C1 segment of cervical spinal cord (tissue), 14 donors: Measurements from ENCODE around the gene DUSP22.
"Not testable (repeated sequence)": the region's sequence is repeated elsewhere in the genome, so short reads cannot be mapped to it uniquely, and the experiment has no call there.

Experiments
- DNase-seq, 14 donors: peaks; one replicate each; lab custom pipeline; 2025; lab: John Stamatoyannopoulos, UW

DUSP22 gene

GRCh38 chr6:291697-292505 lies at the start of gene DUSP22:
Gene DUSP22, plus strand, starts transcription at chr6:292487. Its CDS starts 53 bp downstream, at chr6:292540.
- DNase-seq = no peak

- DNase-seq = no peak
These were observed 45.9 kb upstream of the DUSP22 start for GRCh38 chr6:246352-246751.

- no peak for DNase-seq
These were observed 44.9 kb upstream of the DUSP22 start for GRCh38 chr6:247351-247750.

- DNase-seq = not testable (repeated sequence)
These were observed 44.2 kb upstream of the DUSP22 start for GRCh38 chr6:248046-248445.

- no peak for DNase-seq
These were observed 41.6 kb upstream of the DUSP22 start for GRCh38 chr6:250676-251075.

GRCh38 chr6:251920-252319 lies 40.4 kb upstream of the DUSP22 start:
- no peak for DNase-seq

- DNase-seq = no peak
These were observed 39.3 kb upstream of the DUSP22 start for GRCh38 chr6:252775-253535.

- DNase-seq = no peak
These were observed 38.3 kb upstream of the DUSP22 start for GRCh38 chr6:254016-254415.

- no peak for DNase-seq
These were observed 37.1 kb upstream of the DUSP22 start for GRCh38 chr6:255041-255750.

- no peak for DNase-seq
These were observed 36.6 kb upstream of the DUSP22 start for GRCh38 chr6:255751-256083.

GRCh38 chr6:256169-256568 lies 36.1 kb upstream of the DUSP22 start:
- DNase-seq = no peak

GRCh38 chr6:257031-257725 lies 35.1 kb upstream of the DUSP22 start:
- DNase-seq = no peak

- DNase-seq = no peak
These were observed 34.5 kb upstream of the DUSP22 start for GRCh38 chr6:257774-258173.

- DNase-seq = no peak
These were observed 33.0 kb upstream of the DUSP22 start for GRCh38 chr6:259316-259715.

- DNase-seq = no peak
These were observed 32.3 kb upstream of the DUSP22 start for GRCh38 chr6:259901-260508.

- no peak for DNase-seq
These were observed 27.7 kb upstream of the DUSP22 start for GRCh38 chr6:264626-265025.

- DNase-seq = no peak
These were observed 23.8 kb upstream of the DUSP22 start for GRCh38 chr6:268394-268935.

GRCh38 chr6:273551-274058 lies 18.7 kb upstream of the DUSP22 start:
- no peak for DNase-seq

- no peak for DNase-seq
These were observed 14.5 kb upstream of the DUSP22 start for GRCh38 chr6:277746-278145.

GRCh38 chr6:278494-278893 lies 13.8 kb upstream of the DUSP22 start:
- DNase-seq = no peak
